Osteocyte (in vitro differentiated cells): Measurements from ENCODE around the gene MROH7. TPM values are rescaled to one million over a fixed set of nuclear protein-coding genes. Genes with fewer than 3 reads are reported as not detected.

ENCODE experiments used
- DNase-seq: peaks from one replicate; pipeline ENCODE4 v3.0.0; 2021; ENCODE audit warnings: mixed read lengths; ENCODE audit not compliant: unreplicated experiment; ENCODE audit errors: extremely low spot score
- H3K27ac Mint-ChIP-seq: one replicate; pipeline ENCODE4 v1.8.0; 2021; ENCODE audit warnings: mild to moderate bottlenecking, mixed read lengths; ENCODE audit not compliant: unreplicated experiment
- H3K27me3 Mint-ChIP-seq: one replicate; pipeline ENCODE4 v1.8.0; 2021; ENCODE audit warnings: mixed read lengths; ENCODE audit not compliant: unreplicated experiment
- H3K36me3 Mint-ChIP-seq: one replicate; pipeline ENCODE4 v1.8.0; 2021; ENCODE audit warnings: mixed read lengths; ENCODE audit not compliant: unreplicated experiment
- H3K4me1 Mint-ChIP-seq: one replicate; pipeline ENCODE4 v1.8.0; 2021; ENCODE audit warnings: mixed read lengths; ENCODE audit not compliant: unreplicated experiment
- H3K4me3 Mint-ChIP-seq: one replicate; pipeline ENCODE4 v1.8.0; 2021; ENCODE audit warnings: mild to moderate bottlenecking, moderate library complexity, mixed read lengths; ENCODE audit not compliant: unreplicated experiment
- H3K9me3 Mint-ChIP-seq: one replicate; pipeline ENCODE4 v1.8.0; 2021; ENCODE audit warnings: mixed read lengths; ENCODE audit not compliant: unreplicated experiment
- long read RNA-seq: library from polyadenylated mRNA; unstranded; transcript quantifications from one replicate; pipeline ENCODE4 v2.0.0, GENCODE V29; 2021
- total RNA-seq: library from RNA; stranded (reverse); gene quantifications from 2 replicates; pipeline ENCODE4 v1.2.1, GENCODE V29; 2021
- TF ChIP-seq, protein P1 (sequence below): fragments of 200-600 bp; sonication (generic); IDR thresholded peaks from 2 replicates; pipeline ENCODE4 v1.5.0; 2021; ENCODE audit warnings: antibody characterized with exemption, mild to moderate bottlenecking, moderate library complexity

MROH7 gene
- 0.11 TPM in 1 of 2 replicates, not detected in the other for total RNA-seq
- long read RNA-seq, result 0 reads

DNA sequence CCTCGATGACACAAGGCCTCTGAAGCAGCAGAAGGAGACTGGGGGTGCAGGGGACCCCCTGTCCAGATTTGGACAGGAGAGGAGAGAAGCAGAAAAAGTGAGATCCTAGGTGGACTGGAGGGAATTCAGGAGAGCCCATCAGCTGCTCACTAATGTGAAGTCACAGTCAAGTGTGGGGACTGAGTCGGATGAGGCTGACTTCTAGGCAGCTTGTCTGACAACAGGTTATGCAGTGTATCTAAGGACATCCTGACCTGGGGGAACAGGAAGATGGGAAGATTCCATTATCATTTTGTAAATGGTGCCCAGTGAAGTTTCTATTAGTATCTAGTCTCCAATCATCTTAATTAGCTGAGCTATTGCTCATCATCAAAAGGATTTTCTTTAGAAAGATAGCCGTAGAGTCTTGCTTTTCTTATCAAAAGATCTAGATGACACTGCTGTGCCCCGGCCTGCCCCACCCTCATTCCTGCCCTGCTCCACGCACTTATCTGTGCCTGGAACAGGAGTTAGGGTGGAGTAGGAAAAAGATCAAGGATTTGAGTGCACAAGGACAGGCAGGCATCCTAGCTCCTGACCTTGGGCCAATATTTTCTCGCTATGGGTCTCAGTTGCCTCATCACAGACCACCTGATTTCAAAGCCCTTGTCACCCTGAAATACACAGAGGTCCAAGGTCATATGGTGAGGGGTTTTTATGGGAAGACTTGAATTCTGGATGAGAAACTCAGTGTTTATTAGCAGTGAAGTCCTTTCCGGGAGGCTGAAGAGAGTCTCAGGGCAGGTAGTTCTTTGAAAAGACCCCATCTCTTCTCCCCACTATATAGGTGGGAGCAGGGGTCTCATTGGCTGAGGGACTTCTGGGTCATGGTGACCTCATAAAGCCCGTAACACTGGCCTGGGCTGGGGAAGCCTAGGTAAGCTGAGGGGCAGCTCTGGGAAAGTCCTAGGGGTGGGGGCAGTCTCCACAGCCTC, at the start of gene MROH7:
MROH7 (plus strand) TSS at position 924 of the 974 bp plus-strand sequence. CDS start 11,141 bp downstream, outside the sequence.
- TF ChIP-seq, protein P1, sequence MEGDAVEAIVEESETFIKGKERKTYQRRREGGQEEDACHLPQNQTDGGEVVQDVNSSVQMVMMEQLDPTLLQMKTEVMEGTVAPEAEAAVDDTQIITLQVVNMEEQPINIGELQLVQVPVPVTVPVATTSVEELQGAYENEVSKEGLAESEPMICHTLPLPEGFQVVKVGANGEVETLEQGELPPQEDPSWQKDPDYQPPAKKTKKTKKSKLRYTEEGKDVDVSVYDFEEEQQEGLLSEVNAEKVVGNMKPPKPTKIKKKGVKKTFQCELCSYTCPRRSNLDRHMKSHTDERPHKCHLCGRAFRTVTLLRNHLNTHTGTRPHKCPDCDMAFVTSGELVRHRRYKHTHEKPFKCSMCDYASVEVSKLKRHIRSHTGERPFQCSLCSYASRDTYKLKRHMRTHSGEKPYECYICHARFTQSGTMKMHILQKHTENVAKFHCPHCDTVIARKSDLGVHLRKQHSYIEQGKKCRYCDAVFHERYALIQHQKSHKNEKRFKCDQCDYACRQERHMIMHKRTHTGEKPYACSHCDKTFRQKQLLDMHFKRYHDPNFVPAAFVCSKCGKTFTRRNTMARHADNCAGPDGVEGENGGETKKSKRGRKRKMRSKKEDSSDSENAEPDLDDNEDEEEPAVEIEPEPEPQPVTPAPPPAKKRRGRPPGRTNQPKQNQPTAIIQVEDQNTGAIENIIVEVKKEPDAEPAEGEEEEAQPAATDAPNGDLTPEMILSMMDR, result no peak
- H3K27ac Mint-ChIP-seq, result no peak within 1 kb of the TSS

DNA sequence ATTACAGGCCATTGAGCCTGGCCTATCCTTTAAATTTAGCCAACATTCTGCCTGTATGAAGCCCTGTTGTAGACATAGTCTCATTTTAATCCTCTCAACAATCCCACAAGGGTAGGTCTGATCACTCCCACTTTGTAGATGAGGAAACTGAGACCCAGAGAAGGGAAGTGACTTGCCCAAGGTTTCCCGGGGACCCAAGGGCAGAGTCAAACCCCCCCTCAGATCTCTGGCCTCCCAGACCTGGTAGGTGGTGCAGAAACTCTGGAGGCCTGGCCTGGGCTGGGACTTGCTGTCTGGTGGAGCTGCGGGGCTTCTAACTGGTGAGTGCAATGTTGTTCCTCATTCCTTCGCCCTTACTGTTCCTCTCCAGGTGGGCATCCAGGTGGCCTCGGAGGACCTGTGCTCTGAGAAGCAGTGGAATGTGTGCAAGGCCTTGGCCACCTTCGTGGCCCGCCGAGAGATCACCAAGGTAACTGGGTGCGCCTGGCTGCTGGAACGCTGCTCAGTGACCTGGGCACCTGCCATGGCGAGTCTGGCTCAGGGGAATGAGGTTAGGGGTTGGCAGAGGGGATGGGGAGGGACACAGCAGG, 47.9 kb upstream of the MROH7 start:
- H3K4me1 Mint-ChIP-seq, result no peaks in the 10 kb centered on the region
- no peaks in the 10 kb centered on the region for H3K9me3 Mint-ChIP-seq
- H3K4me3 Mint-ChIP-seq, result no peak overlapping the region
- no peak overlapping the region for H3K27ac Mint-ChIP-seq
- H3K27me3 Mint-ChIP-seq, result no peaks in the 10 kb centered on the region
- TF ChIP-seq, protein P1, result no peak
- no peaks in the 10 kb centered on the region for H3K36me3 Mint-ChIP-seq
- DNase-seq, result no peak

More for the DNA sequence above, at the start of gene MROH7:
- Mint-ChIP-seq H3K27me3 (peaks cover 22% of the 10 kb centered on the region), H3K9me3 (no peaks in the 10 kb centered on the region), H3K36me3 (peaks cover 2% of the 10 kb centered on the region), H3K4me1 (no peaks in the 10 kb centered on the region), H3K4me3 (no peak within 1 kb of the TSS)
- DNase-seq, result no peak

DNA sequence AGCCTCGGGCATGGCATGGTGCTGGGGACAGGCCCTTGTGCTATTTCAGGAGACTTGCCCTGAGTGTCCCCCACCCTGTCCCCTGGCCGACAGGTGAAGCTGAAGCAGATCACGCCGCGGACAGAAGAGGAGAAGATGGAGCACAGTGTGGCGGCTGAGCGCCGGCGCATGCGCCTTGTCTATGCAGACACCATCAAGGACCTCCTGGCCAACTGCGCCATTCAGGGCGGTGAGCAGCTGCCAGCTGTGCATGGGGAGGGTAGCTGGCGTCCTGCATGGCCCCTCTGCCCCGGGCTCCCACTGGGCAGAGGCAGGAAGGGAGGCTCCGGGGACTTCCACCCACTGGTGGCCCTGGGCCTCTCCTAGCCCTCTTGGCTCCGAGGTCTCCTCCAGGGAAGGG, 47.1 kb upstream of the MROH7 start:
- no peaks in the 10 kb centered on the region for H3K36me3 Mint-ChIP-seq
- TF ChIP-seq, protein P1, result no peak
- H3K4me1 Mint-ChIP-seq, result no peaks in the 10 kb centered on the region
- no peak overlapping the region for H3K4me3 Mint-ChIP-seq
- no peaks in the 10 kb centered on the region for H3K27me3 Mint-ChIP-seq
- DNase-seq, result no peak
- no peak overlapping the region for H3K27ac Mint-ChIP-seq
- no peaks in the 10 kb centered on the region for H3K9me3 Mint-ChIP-seq

DNA sequence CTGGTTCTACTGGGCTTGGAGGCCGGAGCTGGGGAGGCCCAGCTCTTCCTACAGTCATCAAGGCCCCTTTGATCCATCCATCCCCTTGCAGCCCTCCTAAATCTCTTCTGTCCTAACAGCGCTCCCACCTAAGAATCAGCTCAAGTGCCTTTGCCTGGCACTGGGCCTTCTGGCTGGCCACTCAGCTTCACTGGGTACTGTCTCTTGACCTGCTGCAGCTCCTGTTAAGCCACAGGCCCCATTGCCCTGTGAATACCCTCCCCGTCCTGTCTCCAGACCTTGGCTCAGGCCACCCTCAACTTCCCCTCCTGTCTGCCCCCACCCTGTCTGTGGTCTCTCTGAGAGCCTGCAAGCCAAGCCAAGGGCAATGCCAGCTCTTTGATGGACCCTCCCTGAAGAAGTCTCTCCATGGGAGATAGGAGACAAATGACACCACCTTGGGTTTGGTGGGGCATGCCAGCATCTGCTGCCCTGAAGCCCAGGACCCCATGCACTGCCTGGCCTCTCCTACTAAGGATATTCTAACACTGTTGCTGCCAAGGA, 45.6 kb upstream of the MROH7 start:
- no peaks in the 10 kb centered on the region for H3K27me3 Mint-ChIP-seq
- DNase-seq, result no peak
- H3K27ac Mint-ChIP-seq, result no peak overlapping the region
- no peaks in the 10 kb centered on the region for H3K9me3 Mint-ChIP-seq
- H3K36me3 Mint-ChIP-seq, result no peaks in the 10 kb centered on the region
- no peaks in the 10 kb centered on the region for H3K4me1 Mint-ChIP-seq
- TF ChIP-seq, protein P1, result no peak
- no peak overlapping the region for H3K4me3 Mint-ChIP-seq

DNA sequence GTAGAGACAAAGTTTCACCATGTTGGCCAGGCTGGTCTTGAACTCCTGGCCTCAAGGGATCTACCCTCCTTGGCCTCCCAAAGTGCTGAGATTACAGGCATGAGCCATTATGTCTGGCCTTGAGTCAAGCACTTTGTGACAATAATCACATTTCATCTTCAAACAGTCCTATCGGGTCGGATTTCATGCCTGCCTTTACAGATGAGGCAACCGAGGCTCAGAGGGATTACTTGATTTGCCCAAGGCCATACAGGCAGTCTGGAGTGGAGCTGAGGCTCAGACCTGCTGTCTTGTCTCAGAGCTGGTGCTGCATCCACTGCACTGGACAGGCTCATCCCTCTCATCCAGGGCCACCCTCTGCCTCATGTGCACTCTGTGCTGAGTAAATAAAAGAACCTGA, 44.8 kb upstream of the MROH7 start:
- no peaks in the 10 kb centered on the region for H3K27me3 Mint-ChIP-seq
- no peaks in the 10 kb centered on the region for H3K4me1 Mint-ChIP-seq
- no peaks in the 10 kb centered on the region for H3K36me3 Mint-ChIP-seq
- H3K4me3 Mint-ChIP-seq, result no peak overlapping the region
- no peak for DNase-seq
- TF ChIP-seq, protein P1, result no peak
- no peaks in the 10 kb centered on the region for H3K9me3 Mint-ChIP-seq
- no peak overlapping the region for H3K27ac Mint-ChIP-seq
